SU-DHL-6 (cell line): Measurements from ENCODE around the gene RPS27L.

Source experiments
- H2AFZ ChIP-seq: fragments of 200-600 bp; sonication (generic); 2 replicates; pipeline ENCODE4 v1.6.1; 2014; ENCODE audit warnings: low read depth, mild to moderate bottlenecking, moderate library complexity, mixed read lengths, antibody characterized with exemption, low read length; ENCODE audit not compliant: severe bottlenecking
- H3F3A ChIP-seq: fragments of 200-600 bp; shearing (Covaris generic); 2 replicates; pipeline ENCODE4 v1.6.0; 2016; ENCODE audit warnings: antibody characterized with exemption, mild to moderate bottlenecking; ENCODE audit not compliant: insufficient read depth
- H3K27ac ChIP-seq: fragments of 200-600 bp; sonication (generic); 2 replicates; pipeline ENCODE4 v1.5.1; 2016; ENCODE audit warnings: low read depth, mild to moderate bottlenecking, low read length, moderate library complexity, mixed read lengths
- H3K27me3 ChIP-seq: fragments of 200-600 bp; sonication (generic), shearing (Covaris generic); 2 replicates; pipeline ENCODE4 v1.6.0; 2014; ENCODE audit warnings: mild to moderate bottlenecking, low read length
- H3K36me3 ChIP-seq: fragments of 200-600 bp; sonication (generic); 2 replicates; pipeline ENCODE4 v1.6.1; 2014; ENCODE audit warnings: mild to moderate bottlenecking, low read length, mixed read lengths
- H3K4me2 ChIP-seq: fragments of 300-600, 200-600 bp; shearing (Covaris generic), sonication (generic); 2 replicates; pipeline ENCODE4 v1.6.0; 2014; ENCODE audit warnings: low read length, low read depth, mild to moderate bottlenecking; ENCODE audit not compliant: poor library complexity, severe bottlenecking
- H3K4me3 ChIP-seq: fragments of 200-600 bp; sonication (generic); 2 replicates; pipeline ENCODE4 v1.5.1; 2014; ENCODE audit warnings: antibody characterized with exemption, low read length, mild to moderate bottlenecking, mixed read lengths; ENCODE audit not compliant: insufficient read depth, poor library complexity, severe bottlenecking
- H3K79me2 ChIP-seq: fragments of 200-600 bp; sonication (generic); 2 replicates; pipeline ENCODE4 v1.6.1; 2014; ENCODE audit warnings: mild to moderate bottlenecking, low read length, moderate library complexity; ENCODE audit not compliant: insufficient read depth
- H3K9ac ChIP-seq: fragments of 200-600 bp; sonication (generic); 2 replicates; pipeline ENCODE4 v1.7.0; 2014; ENCODE audit warnings: mild to moderate bottlenecking, low read length
- H3K9me2 ChIP-seq: fragments of 200-600 bp; sonication (generic); replicated peaks from 2 replicates; pipeline ENCODE4 v1.6.1; 2014; ENCODE audit warnings: low read length; ENCODE audit not compliant: insufficient read depth
- H3K9me3 ChIP-seq: fragments of 200-600 bp; sonication (generic); 2 replicates; pipeline ENCODE4 v1.6.1; 2014; ENCODE audit warnings: low read length, mixed read lengths; ENCODE audit not compliant: insufficient read depth
- H4K20me1 ChIP-seq: fragments of 200-600 bp; sonication (generic); 2 replicates; pipeline ENCODE4 v1.6.1; 2014; ENCODE audit warnings: low read depth, mild to moderate bottlenecking, antibody characterized with exemption, low read length, moderate library complexity, mixed read lengths
- EZH2phosphoT487 ChIP-seq: fragments of 200-600 bp; sonication (generic), shearing (Covaris generic); conservative IDR thresholded peaks from 2 replicates; pipeline ENCODE4 v1.6.1; 2018; ENCODE audit warnings: mild to moderate bottlenecking, antibody characterized with exemption, low read length, moderate library complexity, mixed read lengths
- TF ChIP-seq, protein P1 (sequence below): fragments of 200-600 bp; sonication (generic); IDR thresholded peaks from one replicate; pipeline ENCODE4 v1.5.1; 2017; ENCODE audit warnings: antibody characterized with exemption, mild to moderate bottlenecking, low read length, moderate library complexity; ENCODE audit not compliant: insufficient read depth, poor library complexity, severe bottlenecking

RPS27L gene

DNA sequence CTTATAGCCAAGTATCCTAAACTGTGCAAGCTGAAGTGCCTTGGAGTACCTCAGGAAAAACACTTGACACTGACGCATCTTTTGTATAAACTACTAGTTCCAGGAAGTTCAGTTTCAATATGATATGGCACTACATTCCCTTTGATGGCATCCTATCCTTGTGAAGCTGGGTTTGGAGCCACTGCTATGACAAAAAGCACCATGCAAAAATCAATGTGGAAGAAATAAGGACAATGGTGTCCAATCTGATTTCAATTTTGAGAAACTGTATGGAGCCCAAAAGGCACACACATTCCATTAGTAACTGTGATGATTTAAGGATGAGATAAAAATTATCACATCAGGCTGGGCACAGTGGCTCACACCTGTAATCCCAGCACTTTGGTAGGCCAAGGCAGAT is 5.6 kb downstream of the RPS27L start:
- peaks cover 3% of the 10 kb centered on the region; the same call in 1 of the 2 replicates for H3F3A ChIP-seq
- TF ChIP-seq, protein P1, sequence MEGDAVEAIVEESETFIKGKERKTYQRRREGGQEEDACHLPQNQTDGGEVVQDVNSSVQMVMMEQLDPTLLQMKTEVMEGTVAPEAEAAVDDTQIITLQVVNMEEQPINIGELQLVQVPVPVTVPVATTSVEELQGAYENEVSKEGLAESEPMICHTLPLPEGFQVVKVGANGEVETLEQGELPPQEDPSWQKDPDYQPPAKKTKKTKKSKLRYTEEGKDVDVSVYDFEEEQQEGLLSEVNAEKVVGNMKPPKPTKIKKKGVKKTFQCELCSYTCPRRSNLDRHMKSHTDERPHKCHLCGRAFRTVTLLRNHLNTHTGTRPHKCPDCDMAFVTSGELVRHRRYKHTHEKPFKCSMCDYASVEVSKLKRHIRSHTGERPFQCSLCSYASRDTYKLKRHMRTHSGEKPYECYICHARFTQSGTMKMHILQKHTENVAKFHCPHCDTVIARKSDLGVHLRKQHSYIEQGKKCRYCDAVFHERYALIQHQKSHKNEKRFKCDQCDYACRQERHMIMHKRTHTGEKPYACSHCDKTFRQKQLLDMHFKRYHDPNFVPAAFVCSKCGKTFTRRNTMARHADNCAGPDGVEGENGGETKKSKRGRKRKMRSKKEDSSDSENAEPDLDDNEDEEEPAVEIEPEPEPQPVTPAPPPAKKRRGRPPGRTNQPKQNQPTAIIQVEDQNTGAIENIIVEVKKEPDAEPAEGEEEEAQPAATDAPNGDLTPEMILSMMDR = no peak
- TF ChIP-seq EZH2phosphoT487 = no peak
- H3K27ac ChIP-seq = no peak overlapping the region

DNA sequence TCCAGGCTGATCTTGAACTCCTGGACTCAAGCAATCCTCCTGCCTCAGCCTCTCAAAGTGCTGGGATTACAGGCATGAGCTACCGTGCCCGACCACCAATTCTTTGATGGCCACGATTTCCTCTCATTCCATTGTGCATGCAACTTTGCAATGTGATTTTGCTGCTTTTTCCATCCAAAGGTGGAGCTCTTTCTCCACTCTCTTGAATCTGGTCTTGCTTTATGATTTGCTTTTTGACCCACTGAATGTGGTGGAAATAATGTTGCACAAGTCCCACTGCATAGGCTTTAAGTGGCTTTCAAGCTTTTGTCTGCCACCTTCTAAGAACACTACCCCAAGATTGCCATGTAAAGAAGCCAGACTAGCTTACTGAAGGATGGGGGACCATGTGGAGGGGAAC is 10.6 kb downstream of the RPS27L start:
- Histone ChIP-seq H3K27ac (no peak overlapping the region), H4K20me1 (no peaks in the 10 kb centered on the region)

More for the DNA sequence above, 5.6 kb downstream of the RPS27L start:
- Histone ChIP-seq H3K79me2 (0 out of 2 replicates have a peak, but pooled peaks cover 7% of the 10 kb centered on the region), H3K4me3 (no peak overlapping the region), H4K20me1 (no peaks in the 10 kb centered on the region), H3K9ac (no peak overlapping the region), H3K9me2 (no peaks in the 10 kb centered on the region), H3K4me2 (no peak overlapping the region), H3K36me3 (0 out of 2 replicates have a peak, but pooled peaks cover 3% of the 10 kb centered on the region), H3K27me3 (no peaks in the 10 kb centered on the region), H3K9me3 (no peaks in the 10 kb centered on the region), H2AFZ (no peak overlapping the region)

DNA sequence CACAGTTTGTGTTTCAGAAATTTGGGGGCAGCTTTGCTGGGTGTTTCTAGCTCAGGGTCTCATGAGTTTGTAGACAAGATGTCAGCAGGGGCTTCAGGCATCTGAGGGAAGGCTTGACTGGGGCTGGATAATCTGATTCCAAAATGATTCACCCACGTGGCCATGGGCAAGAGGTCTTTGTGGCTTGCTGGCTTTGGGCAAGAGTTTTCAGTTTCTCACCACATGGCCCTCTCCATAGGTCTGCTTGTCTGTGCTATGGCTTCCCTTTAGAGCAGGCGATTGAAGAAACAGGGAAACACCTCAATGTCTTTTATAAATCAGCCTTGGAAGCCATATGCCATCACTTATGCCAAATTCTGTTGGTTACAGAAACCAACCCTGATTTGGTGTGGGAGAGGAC is 11.9 kb downstream of the RPS27L start:
- Histone ChIP-seq H4K20me1 (no peaks in the 10 kb centered on the region), H2AFZ (no peak overlapping the region), H3K27ac (no peak overlapping the region), H3K9me3 (no peaks in the 10 kb centered on the region), H3K9ac (no peak overlapping the region), H3K27me3 (no peaks in the 10 kb centered on the region), H3K36me3 (no peaks in the 10 kb centered on the region), H3K4me2 (no peak overlapping the region), H3K79me2 (no peaks in the 10 kb centered on the region), H3K9me2 (no peaks in the 10 kb centered on the region), H3K4me3 (no peak overlapping the region), H3F3A (no peaks in the 10 kb centered on the region)
- TF ChIP-seq EZH2phosphoT487 = no peak
- TF ChIP-seq, protein P1 = no peak

More for the DNA sequence above, 10.6 kb downstream of the RPS27L start:
- no peaks in the 10 kb centered on the region for H3K9me3 ChIP-seq
- H3K4me2 ChIP-seq = no peak overlapping the region
- no peaks in the 10 kb centered on the region for H3K9me2 ChIP-seq
- no peak for TF ChIP-seq EZH2phosphoT487
- TF ChIP-seq, protein P1 = no peak
- no peak overlapping the region for H3K9ac ChIP-seq
- H2AFZ ChIP-seq = no peak overlapping the region
- H3K4me3 ChIP-seq = no peak overlapping the region
- no peaks in the 10 kb centered on the region for H3K36me3 ChIP-seq
- no peaks in the 10 kb centered on the region for H3K79me2 ChIP-seq
- no peaks in the 10 kb centered on the region for H3F3A ChIP-seq
- no peaks in the 10 kb centered on the region for H3K27me3 ChIP-seq
